A673 (cell line): ENCODE data around the gene TMEM131L. TPM values are rescaled to one million over a fixed set of nuclear protein-coding genes. Genes with fewer than 3 reads are reported as not detected.

Experiments
- BruUV-seq: library from RNA; stranded (reverse); fragments of 400-500 nt; replicated peaks from 2 replicates; lab custom pipeline; 2021; lab: Mats Ljungman, UMichigan
- CTCF ChIA-PET: fragments of 300-600 bp; sonication (Branson Sonifier 250); formaldehyde crosslinking; loops from one replicate; lab custom pipeline; 2022; ENCODE audit warnings: antibody characterized with exemption; lab: Charles Lee
- POLR2A ChIA-PET: fragments of 300-600 bp; sonication (Branson Sonifier 250); formaldehyde crosslinking; loops from one replicate; lab custom pipeline; 2022; ENCODE audit warnings: antibody characterized with exemption; ENCODE audit not compliant: low non-redundant PET; lab: Charles Lee
- DNase-seq: peaks from one replicate; pipeline ENCODE4 v3.0.0-alpha.2; 2015; ENCODE audit warnings: low spot score
- H3K27ac ChIP-seq: fragments of 200-600 bp; sonication (generic); 2 replicates; pipeline ENCODE4 v1.5.1; 2016; ENCODE audit warnings: mixed run types, low read depth, mild to moderate bottlenecking, mixed read lengths, antibody characterized with exemption, low read length; ENCODE audit not compliant: poor library complexity, severe bottlenecking
- H3K27me3 ChIP-seq: fragments of 200-600 bp; sonication (generic); replicated peaks from 2 replicates; pipeline ENCODE4 v1.6.1; 2017; ENCODE audit warnings: mixed run types, low read depth, mild to moderate bottlenecking, mixed read lengths, antibody characterized with exemption, low read length; ENCODE audit not compliant: insufficient read depth, poor library complexity
- H3K36me3 ChIP-seq: fragments of 200-600 bp; sonication (generic); 2 replicates; pipeline ENCODE4 v1.6.1; 2016; ENCODE audit warnings: mixed run types, mild to moderate bottlenecking, mixed read lengths, antibody characterized with exemption, low read length; ENCODE audit not compliant: insufficient read depth, poor library complexity, severe bottlenecking
- H3K4me1 ChIP-seq: fragments of 200-600 bp; sonication (generic); 2 replicates; pipeline ENCODE4 v1.6.1; 2017; ENCODE audit warnings: mixed run types, mild to moderate bottlenecking, mixed read lengths, antibody characterized with exemption, low read length; ENCODE audit not compliant: insufficient read depth, poor library complexity, severe bottlenecking
- H3K4me3 ChIP-seq: fragments of 200-600 bp; sonication (generic); 2 replicates; pipeline ENCODE4 v1.5.1; 2016; ENCODE audit warnings: low read depth, mixed run types, mild to moderate bottlenecking, mixed read lengths, low read length; ENCODE audit not compliant: poor library complexity, severe bottlenecking
- H3K9me3 ChIP-seq: fragments of 200-600 bp; sonication (generic); 2 replicates; pipeline ENCODE4 v1.6.1; 2016; ENCODE audit warnings: mixed run types, low read depth, mild to moderate bottlenecking, mixed read lengths, antibody characterized with exemption, low read length; ENCODE audit not compliant: poor library complexity, severe bottlenecking
- CTCF ChIP-seq: fragments of 300-800, 200-600 bp; sonication (generic); conservative IDR thresholded peaks from 2 replicates; pipeline ENCODE4 v1.5.1; 2017; ENCODE audit warnings: low read depth, mild to moderate bottlenecking, antibody characterized with exemption, low read length, moderate library complexity, mixed read lengths
- EZH2 ChIP-seq: fragments of 200-600 bp; sonication (generic); IDR thresholded peaks from 2 replicates; pipeline ENCODE4 v1.6.1; 2017; ENCODE audit warnings: borderline replicate concordance, low read depth, mild to moderate bottlenecking, mixed read lengths, antibody characterized with exemption, low read length; ENCODE audit not compliant: poor library complexity, severe bottlenecking
- intact Hi-C: fragments of 100-400 bp; cut with micrococcal nuclease; formaldehyde crosslinking; loops from one replicate; pipeline ENCODE4 v1.10.0; 2022; ENCODE audit not compliant: unreplicated experiment
- total RNA-seq: library from RNA; stranded (reverse); gene quantifications from 2 replicates; pipeline ENCODE4 v1.2.3, GENCODE V29; 2021

Gene TMEM131L
- total RNA-seq, 1 experiment from 2014 or later: 18.4 TPM

GRCh38 chr4:153622778-153623240 is 156.6 kb downstream of the TMEM131L start:
- CTCF ChIA-PET: no interaction called here
- POLR2A ChIA-PET: no interaction called here
- DNase-seq: no peak

GRCh38 chr4:153623491-153623890 is 157.3 kb downstream of the TMEM131L start:
- Histone ChIP-seq H3K4me1 (peaks cover 22% of the 10 kb centered on the region), H3K4me3 (no peak overlapping the region), H3K9me3 (no peaks in the 10 kb centered on the region), H3K36me3 (peaks cover 24% of the 10 kb centered on the region), H3K27me3 (no peaks in the 10 kb centered on the region), H3K27ac (no peak overlapping the region)
- BruUV-seq: no TSS peak
- ChIA-PET POLR2A (no interaction called here), CTCF (no interaction called here)
- no peak for DNase-seq
- intact Hi-C loops: no loop called here
- TF ChIP-seq CTCF: no peak
- no peak for TF ChIP-seq EZH2

More at GRCh38 chr4:153622778-153623240, 156.6 kb downstream of the TMEM131L start:
- Histone ChIP-seq H3K27me3 (no peaks in the 10 kb centered on the region), H3K27ac (no peak overlapping the region), H3K9me3 (no peaks in the 10 kb centered on the region), H3K4me1 (peaks cover 22% of the 10 kb centered on the region), H3K36me3 (peaks cover 24% of the 10 kb centered on the region), H3K4me3 (no peak overlapping the region)
- intact Hi-C loops: no loop called here
- BruUV-seq: no TSS peak
- TF ChIP-seq EZH2 (no peak), CTCF (no peak)

- H3K9me3 ChIP-seq: no peaks in the 10 kb centered on the region
- H3K36me3 ChIP-seq: peaks cover 24% of the 10 kb centered on the region
- BruUV-seq: no TSS peak
- intact Hi-C loops: no loop called here
- H3K27ac ChIP-seq: no peak overlapping the region
- H3K27me3 ChIP-seq: no peaks in the 10 kb centered on the region
- ChIA-PET POLR2A (no interaction called here), CTCF (no interaction called here)
- no peak for DNase-seq
- no peak overlapping the region for H3K4me3 ChIP-seq
- no peaks in the 10 kb centered on the region for H3K4me1 ChIP-seq
- TF ChIP-seq CTCF (no peak), EZH2 (no peak)
Measured at GRCh38 chr4:153628796-153629315, 162.7 kb downstream of the TMEM131L start.
